Urothelium cell line (cell line): Measurements from ENCODE around the gene DNMT3A.
"Not testable (repeated sequence)": the region's sequence is repeated elsewhere in the genome, so short reads cannot be mapped to it uniquely, and the experiment has no call there.

ENCODE experiments used
- DNase-seq: peaks from one replicate; pipeline ENCODE4 v3.0.0; 2011; ENCODE audit warnings: low spot score, mixed read lengths
- FAIRE-seq: peaks from 2 replicates; lab custom pipeline; 2011; peaks lifted over from hg19 to GRCh38; lab: Jason Lieb, UNC

The DNMT3A gene

DNA sequence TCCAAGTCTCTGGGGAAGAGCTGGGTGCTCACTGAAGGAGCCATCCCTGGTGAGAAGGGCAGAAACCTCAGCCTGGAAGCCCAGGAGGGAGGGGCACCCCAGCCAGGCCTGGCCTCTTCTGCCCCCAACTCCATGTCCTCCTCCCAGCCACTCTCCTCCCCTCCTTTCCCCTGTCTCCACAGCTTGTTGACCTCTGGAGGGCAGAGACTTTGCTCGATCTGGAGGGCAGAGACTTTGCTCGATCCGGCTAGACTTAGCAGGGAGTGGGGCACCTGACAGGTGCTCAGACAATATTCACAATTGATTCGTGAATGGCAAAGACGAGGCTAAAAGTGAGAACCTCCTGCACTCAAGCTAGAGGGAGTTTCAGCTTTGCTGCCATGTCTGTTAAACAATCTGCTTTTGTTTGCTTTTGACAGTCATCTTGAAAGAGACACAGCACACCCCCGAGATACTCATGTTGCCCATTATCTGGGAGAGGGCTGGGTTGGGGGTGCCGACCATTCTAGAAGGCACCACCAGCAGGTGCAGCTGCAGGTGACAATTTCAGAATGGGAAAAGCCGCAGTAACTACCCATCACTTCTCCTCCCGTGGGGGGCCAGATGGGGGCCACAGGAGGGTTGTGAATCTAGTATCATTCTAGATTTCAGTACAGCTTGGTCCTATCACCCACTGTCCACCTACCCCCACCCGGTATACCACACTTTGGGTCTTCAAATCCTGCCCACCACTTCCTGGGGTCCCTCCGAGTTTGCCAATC is 54.8 kb downstream of the DNMT3A start:
- FAIRE-seq: peak; percentile 5
- no peak for DNase-seq

DNA sequence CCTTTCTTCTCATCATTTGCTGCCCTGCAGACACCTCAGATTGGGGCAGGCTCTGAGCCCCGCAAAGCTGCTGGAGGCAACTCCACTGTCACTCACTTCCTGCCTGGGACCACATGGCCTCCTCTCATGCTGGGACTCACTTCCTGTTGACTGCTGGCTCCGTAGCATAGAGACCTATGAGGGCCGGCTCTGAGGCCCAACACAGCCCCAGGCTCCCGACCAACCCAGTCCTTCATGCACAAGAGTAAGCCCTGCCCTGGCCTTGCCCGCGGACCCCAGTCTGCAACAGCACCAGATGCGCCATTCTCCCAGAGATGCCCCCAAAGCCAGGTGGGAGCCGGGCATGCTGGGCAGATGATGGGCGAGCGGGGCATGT is 55.7 kb downstream of the DNMT3A start:
- no peak for FAIRE-seq
- DNase-seq: no peak

DNA sequence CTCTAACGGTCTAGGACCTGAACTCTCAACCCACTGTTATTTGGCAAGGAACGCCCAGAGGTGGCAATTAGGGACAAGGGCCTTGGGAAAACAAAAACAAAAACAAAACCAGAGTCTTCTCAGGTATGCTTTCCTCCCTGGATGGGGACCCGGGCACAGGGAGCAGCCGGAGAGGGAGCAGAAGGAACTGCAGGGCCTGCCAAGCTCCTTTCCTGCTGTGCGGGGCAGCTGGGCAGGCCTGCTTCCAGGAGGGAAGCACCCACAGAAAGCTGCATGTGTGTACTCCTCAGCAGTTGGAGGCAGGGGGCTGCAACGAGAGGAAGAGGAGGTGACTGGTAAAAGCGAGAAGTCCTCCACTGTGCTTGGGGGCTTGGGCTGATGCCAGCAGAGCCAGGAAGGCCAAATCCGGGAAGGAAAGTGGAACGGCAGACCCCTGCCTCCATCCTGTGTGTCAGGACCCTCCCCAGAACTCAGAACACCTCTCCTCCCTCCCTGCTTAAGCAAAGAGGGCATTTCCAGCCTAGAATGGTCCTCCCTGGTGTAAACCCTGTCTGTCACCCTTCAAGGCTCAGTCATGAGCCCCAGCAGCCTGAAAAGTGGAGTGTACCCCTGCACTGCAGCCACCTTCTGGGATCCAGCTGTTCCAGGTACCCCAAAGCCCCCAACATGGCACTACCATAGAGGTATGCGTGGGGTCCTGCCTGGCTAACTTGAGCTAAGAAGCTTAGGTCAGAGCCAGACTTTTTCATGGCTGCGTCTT is 56.3 kb downstream of the DNMT3A start:
- FAIRE-seq (peak; percentile 35), DNase-seq (no peak)

DNA sequence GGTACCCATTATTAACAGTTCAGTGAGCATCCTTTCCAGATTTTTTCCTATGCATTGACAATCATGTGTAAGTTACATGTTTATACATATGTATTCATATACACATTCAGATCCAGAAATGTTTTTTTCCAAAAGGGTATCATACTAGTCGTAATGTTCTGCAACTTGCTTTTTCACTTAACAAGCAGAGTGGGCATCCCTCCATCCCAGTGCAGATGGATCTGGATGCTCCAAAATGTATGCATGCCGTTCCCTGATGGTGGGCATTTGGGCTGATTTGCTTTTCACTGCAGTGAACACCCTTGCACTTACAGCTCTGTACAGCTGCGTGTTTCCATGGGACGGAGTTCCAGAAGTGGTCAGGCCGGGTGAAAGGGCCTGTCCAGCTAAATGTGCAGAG is 57.0 kb downstream of the DNMT3A start:
- DNase-seq (no peak), FAIRE-seq (peak; percentile 77)

DNA sequence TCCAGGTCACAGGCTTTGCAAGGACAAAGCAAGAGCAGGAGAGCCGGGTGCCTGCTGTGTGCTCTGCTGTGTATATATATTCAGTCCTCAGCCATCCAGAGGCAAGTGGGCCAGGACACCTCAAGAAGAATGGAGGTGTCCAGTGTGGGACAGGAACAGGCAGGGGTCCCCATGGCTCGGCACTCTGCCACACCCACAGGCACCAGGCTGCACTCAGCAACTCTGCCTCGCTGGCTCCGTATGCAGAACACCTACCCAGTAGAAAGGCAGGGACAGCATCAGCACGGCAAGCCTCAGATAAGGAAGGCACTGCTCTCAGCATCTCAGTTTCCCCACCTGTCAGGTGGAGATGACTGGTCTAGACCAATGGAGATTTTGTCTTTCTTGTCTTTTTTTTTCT is 57.8 kb downstream of the DNMT3A start:
- DNase-seq: no peak
- FAIRE-seq: no peak

DNA sequence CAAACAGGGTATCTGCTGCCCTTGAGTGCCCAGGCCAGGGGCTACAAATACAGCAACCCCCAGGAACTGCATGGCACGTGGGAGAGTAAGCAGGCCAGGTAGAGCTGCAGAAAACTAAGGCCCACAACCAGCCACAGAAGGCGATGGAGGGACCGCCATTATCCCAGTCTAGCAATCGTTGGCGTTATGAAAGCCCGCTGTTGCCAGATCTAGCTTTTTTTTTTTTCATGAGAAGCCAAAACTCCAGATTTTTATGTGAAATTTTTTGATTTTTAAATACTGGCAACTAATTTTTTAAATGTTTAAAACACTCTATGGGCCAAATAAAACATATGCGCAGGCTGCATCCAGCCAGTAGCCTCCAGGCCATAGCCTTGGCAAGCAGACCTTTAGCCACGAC is 59.8 kb downstream of the DNMT3A start:
- FAIRE-seq (no peak), DNase-seq (no peak)

DNA sequence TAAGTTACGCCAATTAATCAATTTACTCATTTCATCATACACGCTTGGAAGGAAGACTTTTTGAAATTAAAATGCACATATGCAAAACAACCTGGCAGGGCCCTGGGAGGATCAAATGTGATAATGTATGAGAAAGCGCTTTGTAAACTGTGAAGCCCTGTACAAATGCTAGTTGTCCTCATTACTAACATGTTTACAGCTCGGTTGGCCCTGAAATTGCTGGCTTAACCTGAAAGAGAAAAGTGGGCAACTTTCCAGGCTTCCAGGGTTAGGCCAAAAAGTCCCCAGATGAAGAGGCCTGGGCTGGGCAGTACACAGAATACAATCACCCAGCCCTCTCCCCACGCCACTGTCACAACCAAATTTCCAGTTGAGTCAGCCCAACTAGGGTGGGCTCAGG is 60.2 kb downstream of the DNMT3A start:
- no peak for FAIRE-seq
- DNase-seq: no peak

DNA sequence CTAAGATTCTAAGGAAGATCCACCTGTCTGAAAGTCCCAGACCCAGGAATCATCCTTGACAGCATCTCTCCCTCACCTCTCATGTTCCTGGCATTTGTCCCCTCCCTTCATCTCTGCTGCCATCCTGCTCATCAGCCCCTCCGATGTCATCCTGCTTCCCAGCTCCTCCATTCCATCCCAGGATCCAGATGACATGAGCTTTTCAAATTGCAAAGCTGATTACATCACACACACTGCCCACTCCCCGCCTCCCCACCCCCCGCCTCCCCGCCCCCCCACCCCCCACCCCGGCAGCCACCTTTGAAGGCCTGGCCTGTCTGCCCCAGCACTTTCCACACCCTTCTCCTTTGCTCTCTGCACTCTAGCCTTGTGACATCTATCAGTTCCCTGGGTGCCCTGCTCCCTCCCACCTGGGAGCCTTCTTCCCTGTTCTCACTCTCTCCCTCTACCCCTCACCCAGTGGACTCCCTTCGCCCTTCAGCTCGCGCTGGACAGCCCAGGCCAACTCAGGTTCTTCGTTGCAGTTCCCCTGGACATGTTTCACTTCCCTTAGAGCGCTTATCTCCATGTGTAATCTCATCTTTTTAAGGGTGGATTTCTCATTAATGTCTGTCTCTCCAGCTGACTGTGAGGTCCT is 61.6 kb downstream of the DNMT3A start:
- no peak for FAIRE-seq
- DNase-seq: no peak

DNA sequence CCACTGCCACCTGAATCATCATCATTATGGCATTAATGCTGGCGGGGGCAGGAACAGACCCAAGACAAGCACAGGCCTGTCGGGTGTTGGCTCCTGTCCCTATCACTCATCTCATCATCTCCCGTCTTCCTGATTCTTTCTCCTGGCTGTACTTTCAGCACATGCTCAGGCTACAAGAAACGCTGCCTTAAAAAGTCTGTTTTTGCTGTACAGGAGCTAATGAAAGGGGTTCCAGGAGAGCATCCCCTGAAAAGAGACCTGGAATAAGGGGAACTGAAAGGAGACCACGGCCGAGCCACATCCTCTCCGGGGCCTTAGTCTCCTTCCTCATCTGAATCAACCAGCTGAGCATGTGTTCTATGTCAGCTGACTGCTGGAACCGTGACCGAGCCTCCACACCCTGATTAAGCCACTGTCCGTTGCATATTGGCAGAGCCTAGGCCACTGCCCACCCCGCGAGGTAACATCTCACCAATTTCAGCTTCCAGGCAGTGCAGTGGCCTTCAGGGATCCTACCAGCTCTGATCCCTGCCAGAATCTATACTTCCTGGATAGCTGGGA is 62.6 kb downstream of the DNMT3A start:
- FAIRE-seq (no peak), DNase-seq (no peak)

DNA sequence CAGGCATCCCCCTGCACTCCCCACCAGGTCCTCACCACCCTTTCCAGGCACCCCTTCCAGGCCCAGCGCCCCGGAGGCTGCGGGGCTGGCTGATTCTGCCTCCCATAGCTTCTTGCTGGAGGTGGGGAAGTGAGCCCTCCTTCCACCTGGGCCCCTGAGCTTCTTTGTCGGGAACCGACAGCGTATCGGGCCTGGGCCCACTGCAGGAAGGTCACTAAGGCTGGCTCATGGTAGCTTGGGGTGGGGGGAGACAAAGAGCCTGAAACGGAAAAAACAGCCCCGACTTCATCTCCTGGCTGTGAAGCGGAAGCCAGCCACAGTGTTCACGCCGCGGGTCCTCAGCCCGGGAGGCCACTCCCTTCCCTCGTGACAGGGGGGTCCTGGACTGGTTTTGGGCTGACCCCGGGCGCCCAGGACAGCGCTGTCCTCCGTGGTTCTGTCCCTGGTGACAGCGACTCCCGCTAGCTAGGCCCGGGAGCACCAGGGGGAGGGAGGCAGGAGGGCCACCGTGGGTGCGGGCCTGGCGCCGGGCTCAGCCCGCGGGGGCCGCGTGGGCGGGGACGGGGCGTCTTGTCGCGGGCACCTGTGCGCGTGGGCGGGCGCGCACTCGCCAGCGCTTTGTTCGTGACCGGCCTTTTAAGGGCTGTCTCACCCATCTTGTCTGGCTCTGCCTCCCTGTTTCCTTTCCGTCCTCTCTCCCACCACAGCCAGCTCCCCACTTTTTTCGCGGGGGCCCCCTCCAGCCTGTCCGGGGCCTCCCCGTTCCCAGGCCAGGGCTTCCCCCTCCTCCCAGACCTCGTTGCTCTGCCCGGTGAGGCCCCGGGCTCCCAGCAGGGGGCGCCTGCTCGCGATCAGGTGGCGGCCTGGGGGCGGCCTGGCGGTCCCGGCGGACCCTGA is 64.9 kb downstream of the DNMT3A start:
- FAIRE-seq: no peak

DNA sequence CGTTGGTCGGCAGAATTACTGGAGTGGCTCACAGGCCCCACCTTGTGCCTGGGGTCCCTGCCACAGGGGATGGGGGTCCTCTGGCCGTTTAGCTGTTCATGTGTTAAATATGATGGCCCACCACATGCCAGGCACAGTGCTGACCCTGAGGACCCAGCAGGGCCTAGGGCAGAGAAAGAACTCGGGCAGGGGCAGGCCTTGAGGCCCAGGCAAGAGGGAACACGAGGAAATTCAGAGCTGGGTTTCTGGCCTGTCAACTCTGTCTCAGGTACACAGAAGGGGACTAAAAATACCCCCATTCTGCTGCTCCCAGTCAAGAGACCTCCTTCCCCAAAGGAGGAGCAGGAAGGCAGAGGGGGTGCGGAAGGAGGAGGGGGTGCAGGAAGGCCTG is 66.2 kb downstream of the DNMT3A start:
- DNase-seq (no peak), FAIRE-seq (no peak)

More for the DNA sequence above, 64.9 kb downstream of the DNMT3A start:
- no peak for DNase-seq

DNA sequence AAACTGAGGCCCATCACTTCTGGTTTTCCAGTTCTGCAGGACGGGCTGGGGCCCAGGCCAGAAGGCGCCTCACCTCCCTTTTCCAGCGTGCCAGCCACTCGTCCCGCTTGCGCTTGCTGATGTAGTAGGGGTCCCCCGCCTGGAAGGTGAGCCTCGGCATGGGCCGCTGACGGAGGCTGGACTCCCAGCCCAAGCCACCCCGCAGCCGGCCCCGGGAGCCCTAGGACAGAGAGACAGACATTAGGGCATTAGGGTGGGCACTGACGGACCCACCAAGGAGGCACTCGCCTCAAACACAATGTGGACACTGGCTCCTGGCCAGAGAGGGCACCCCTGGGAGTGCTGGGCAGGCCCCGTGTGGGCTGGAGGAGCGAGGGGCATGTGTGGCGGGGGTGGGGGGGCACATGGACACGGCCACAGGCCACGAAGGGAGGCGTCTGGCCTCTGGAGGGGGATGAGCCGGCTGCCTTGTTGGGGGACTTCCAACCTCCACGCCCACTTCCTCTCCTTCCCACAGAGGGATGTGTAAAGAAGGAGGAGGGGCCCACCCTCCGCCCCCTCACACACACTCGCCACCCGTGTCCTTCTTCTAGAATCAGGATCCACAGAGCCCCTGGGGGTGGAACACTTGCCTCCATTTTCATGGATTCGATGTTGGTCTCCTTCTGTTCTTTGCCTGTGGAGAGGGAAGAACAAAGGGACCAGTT is 66.7 kb downstream of the DNMT3A start:
- FAIRE-seq: peak; percentile 42
- no peak for DNase-seq

DNA sequence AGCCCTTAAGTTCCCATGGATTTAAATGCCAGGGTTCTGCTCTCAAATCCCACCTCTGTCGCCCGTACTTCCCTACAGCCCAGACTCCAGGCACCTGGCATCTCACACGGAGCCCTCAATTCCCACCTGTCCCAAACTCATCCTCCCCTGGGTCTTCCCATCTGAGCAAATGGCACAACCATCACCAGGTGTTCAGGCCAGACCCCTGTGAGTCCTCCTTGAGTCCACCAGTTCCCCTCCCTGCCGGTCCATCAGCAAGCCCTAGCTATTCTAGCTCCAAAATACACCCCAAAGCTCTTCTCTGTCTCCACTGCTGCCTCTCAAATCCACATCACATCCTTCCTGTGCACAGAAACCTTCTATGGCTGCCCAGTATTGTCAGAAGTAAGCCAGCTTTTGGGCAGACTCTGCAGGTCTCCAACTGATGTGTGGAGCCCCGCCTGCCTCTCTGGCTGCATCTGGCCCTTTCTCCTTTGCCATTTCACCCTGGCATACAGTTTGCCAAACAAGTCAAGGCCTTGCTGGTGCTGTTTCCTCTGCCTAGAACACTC is 67.7 kb downstream of the DNMT3A start:
- no peak for DNase-seq
- no peak for FAIRE-seq

DNA sequence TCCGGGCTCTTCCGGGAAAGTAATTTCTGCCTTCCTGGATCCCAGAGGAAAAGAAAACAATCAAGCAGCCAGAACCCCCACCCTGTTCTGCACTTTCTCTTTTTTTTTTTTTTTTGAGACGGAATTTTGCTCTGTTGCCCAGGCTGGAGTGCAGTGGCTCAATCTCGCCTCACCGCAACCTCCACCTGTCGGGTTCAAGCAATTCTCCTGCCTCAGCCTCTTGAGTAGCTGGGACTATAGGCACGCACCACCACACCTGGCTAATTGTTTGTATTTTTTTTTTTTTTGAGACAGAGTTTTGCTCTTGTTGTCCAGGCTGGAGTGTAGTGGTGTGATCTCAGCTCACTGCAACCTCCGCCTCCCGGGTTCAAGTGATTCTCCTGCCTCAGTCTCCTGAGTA is 69.0 kb downstream of the DNMT3A start:
- not testable (repeated sequence) for DNase-seq, FAIRE-seq

DNA sequence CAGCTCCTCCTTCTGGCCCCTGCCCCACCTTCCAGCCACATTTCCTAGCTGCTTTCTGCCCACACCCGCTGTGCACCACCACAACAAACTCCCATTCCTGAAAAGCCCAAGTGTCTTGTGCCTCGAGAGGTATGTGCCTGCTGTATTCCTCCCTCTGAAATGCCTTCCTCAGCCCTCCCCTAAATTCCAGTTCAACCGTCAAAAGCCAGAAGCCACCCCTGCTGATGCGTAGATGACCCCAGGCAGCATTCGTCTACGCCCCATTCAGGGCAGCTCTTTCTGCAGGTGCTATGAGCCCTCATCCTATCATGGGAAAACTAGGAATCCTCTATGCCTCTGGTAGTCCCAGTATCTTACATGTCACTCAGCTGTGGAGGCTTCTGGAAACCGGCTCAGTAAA is 71.7 kb downstream of the DNMT3A start:
- no peak for DNase-seq
- FAIRE-seq: no peak

DNA sequence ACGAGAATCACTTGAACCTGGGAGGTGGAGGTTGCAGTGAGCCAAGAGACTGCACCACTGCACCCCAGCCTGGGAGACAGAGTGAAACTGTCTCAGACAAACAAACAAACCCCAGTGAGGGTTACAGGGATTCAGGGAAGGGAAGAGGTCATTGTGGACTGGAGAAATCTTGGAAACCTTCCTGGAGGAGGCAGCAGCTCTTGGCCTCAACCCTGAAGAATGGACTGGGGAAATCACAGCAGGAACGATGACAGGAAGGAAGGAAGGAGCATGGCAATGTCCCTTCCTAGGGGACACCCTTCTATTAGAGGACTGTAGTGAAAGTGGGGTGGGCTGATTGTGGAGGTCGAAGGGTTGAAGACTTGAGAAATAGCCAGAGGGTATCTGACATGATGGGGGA is 72.5 kb downstream of the DNMT3A start:
- DNase-seq (no peak), FAIRE-seq (no peak)

DNA sequence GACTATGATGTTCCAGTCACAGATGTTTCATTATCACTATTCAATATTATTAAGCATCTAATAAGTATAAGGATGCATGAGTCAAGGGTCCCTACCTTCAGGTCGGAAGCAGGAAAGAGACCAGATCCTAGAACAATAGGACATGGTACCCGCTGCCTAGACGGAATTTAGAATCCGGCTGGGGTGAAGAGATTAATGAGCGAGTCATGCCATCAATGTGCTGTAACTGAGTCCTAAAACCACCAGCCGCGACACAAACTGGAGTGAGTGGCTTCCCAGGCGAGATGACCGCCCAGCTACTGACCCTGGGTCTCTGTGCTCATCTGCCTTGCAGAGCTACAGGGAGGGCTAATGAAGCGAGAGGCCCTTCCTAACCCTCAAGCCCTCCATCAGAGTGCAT is 73.6 kb downstream of the DNMT3A start:
- FAIRE-seq: no peak

DNA sequence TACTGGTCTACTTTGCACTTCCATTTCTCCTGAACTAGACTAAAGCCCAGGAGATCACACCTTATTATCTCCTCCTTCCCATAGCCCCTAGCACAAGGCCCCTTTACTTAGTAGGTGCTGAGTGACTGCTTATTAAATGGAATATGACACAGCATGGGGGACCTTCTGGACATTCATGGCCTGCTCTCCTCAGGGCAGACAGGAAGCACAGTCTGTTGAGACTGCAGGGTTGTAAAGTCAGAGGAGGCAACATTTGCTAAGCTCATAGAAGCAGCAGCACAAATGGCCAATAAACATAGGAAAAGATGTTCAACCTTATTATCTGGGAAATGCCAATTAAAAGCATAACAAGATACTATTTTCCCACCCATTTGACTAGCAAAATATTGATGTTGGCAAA is 75.3 kb downstream of the DNMT3A start:
- FAIRE-seq (no peak), DNase-seq (no peak)

More for the DNA sequence above, 73.6 kb downstream of the DNMT3A start:
- DNase-seq: no peak

DNA sequence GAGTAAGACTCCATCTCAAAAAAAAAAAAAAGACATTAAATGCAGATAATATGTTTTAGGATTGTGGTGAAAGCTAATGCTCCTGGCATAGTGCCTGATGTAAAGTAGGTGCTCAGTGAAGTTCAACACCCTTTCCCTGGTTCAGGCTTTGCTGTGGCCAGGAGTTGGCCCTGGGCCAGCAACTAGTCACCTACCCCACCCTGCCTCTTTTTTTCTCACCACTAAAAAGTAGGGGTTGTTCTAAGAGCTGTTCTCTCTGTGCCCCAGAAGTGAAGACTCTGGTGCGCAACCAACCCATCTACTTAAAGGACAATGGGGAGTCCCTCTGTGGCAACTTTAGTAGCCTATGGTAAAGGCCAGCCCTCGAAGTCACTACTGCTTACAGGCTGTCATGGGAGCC is 75.9 kb downstream of the DNMT3A start:
- DNase-seq (no peak), FAIRE-seq (no peak)

DNA sequence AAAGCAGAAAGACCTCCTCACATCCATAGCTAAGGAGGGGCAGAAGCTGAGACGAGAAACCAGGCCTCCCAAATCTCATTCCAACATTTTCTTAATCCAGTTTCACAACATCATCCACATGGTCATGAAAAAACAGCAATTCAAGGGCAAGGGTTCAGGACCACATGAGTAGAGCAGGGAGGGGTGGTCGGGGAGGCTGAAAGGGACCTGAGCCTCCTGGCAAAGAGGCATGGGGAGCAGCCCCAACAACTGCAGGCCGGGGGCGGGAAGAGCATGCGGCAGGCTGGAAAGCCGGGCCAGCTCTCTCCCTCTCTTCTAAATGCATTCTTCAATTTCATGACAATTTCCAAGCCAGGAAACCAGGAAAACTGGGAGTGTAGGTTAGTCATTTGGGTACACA is 76.7 kb downstream of the DNMT3A start:
- DNase-seq: no peak
- no peak for FAIRE-seq
